ENCODE data around the gene ASPHD1. TPM values are rescaled to one million over a fixed set of nuclear protein-coding genes. Genes with fewer than 3 reads are reported as not detected.

Gene ASPHD1
- polyA plus RNA-seq, 2 of the 4 experiments (the other 2 are of a cell fraction), result 4.6 to 20.6 TPM

GRCh38 chr16:29905668-29906067, 5.4 kb downstream of the ASPHD1 start:
- FAIRE-seq (no peak), DNase-seq (ENCODE audit: low read depth in 1 of 2, low spot score in 1 of 2) (no peak), ATAC-seq (no peak)
- TF ChIP-seq ZNF302 (CRISPR knock-in tag; IDR thresholded peaks at IDR 0.05), result no peak
- no peak for TF ChIP-seq RCOR1 (IDR thresholded peaks at IDR 0.05; ENCODE audit: low read depth, low read length)
- no peak for TF ChIP-seq SREBF2 (IDR thresholded peaks at IDR 0.05)
- TF ChIP-seq CBX8 (IDR thresholded peaks at IDR 0.05), result no peak
- no peak for TF ChIP-seq JUN (IDR thresholded peaks at IDR 0.05)
- TF ChIP-seq ZFP36 (IDR thresholded peaks at IDR 0.05; ENCODE audit: borderline replicate concordance, partially characterized antibody), result no peak
- TF ChIP-seq EP300 (IDR thresholded peaks at IDR 0.05), result no peak
- TF ChIP-seq HDAC2 (IDR thresholded peaks at IDR 0.05), result no peak
- TF ChIP-seq HES2 (IDR thresholded peaks at IDR 0.05), result no peak
- TF ChIP-seq SMC3 (IDR thresholded peaks at IDR 0.05), result no peak
- TF ChIP-seq POLR2AphosphoS2 (conservative IDR thresholded peaks at IDR 0.05; ENCODE audit: low read length), result no peak
- 89% methylated on average over 11 of the region's 13 CpGs for WGBS (ENCODE audit: missing lambda C conversion rate)
- ChIA-PET CTCF (interaction anchor here (1.1 kb wide), 1 partner anchor 11 kb away, joined by 4 read pairs; no protein-coding TSS in a partner anchor), POLR2A (no interaction called here)
- Histone ChIP-seq H3K4me3 (no peak overlapping the region), H3K9me3 (no peaks in the 10 kb centered on the region), H3K4me1 (peaks cover 12% of the 10 kb centered on the region), H3K27ac (no peak overlapping the region), H3K4me2 (no peak overlapping the region)

- ChIA-PET CTCF (interaction anchor here (1.4 to 1.6 kb wide), 3 partner anchors 10 to 99 kb away, joined by 3 to 4 read pairs (median 4); no protein-coding TSS in a partner anchor), POLR2A (no interaction called here)
- DNase-seq (ENCODE audit: low read depth in 1 of 2, low spot score in 1 of 2) (no peak), FAIRE-seq (no peak), ATAC-seq (0 out of 6 replicates have a peak, but pooled peaks of 1 of the 2 experiments have one; percentile 10)
- no peaks in the 10 kb centered on the region for H3K9me3 ChIP-seq
- H3K4me2 ChIP-seq, result no peak overlapping the region
- H3K4me3 ChIP-seq, result no peak overlapping the region
- no peak for TF ChIP-seq CBX2 (IDR thresholded peaks at IDR 0.05; ENCODE audit: borderline replicate concordance, low read depth)
- no peak for TF ChIP-seq CBX8 (IDR thresholded peaks at IDR 0.05)
- TF ChIP-seq ZFP36 (IDR thresholded peaks at IDR 0.05; ENCODE audit: borderline replicate concordance, partially characterized antibody), result no peak
- H3K27ac ChIP-seq, result no peak overlapping the region
- 91% methylated on average over 23 of the region's 23 CpGs for WGBS (ENCODE audit: missing lambda C conversion rate)
- H3K4me1 ChIP-seq, result peaks cover 3% of the 10 kb centered on the region; the same call in 1 of the 3 replicates
Measured at GRCh38 chr16:29906520-29907244, 6.4 kb downstream of the ASPHD1 start.

- TF ChIP-seq HEYL (CRISPR knock-in tag; IDR thresholded peaks at IDR 0.05) (no peak), FOXS1 (CRISPR knock-in tag; IDR thresholded peaks at IDR 0.05) (no peak), KDM1A (IDR thresholded peaks at IDR 0.05; ENCODE audit: low read depth) (no peak), ELK1 (IDR thresholded peaks at IDR 0.05; ENCODE audit: low read depth, low read length) (no peak), CTCF (IDR thresholded peaks at IDR 0.05) (no peak), ZFP36 (IDR thresholded peaks at IDR 0.05; ENCODE audit: borderline replicate concordance, partially characterized antibody) (no peak), RNF2 (IDR thresholded peaks at IDR 0.05; ENCODE audit: borderline replicate concordance, low read depth) (no peak), ZNF302 (CRISPR knock-in tag; IDR thresholded peaks at IDR 0.05) (no peak), HOXB13 (CRISPR knock-in tag; IDR thresholded peaks at IDR 0.05; ENCODE audit: low read depth) (no peak), HDAC2 (IDR thresholded peaks at IDR 0.05) (no peak), USF2 (IDR thresholded peaks at IDR 0.05) (no peak), SMC3 (IDR thresholded peaks at IDR 0.05) (no peak), HES2 (IDR thresholded peaks at IDR 0.05) (no peak), BHLHE40 (IDR thresholded peaks at IDR 0.05; ENCODE audit: low read depth, low read length) (no peak), MYC (IDR thresholded peaks at IDR 0.05; ENCODE audit: borderline replicate concordance, low read length) (no peak), FOSB (CRISPR knock-in tag; IDR thresholded peaks at IDR 0.05) (no peak)
- Histone ChIP-seq H3K27ac (no peak overlapping the region), H3K9me3 (no peaks in the 10 kb centered on the region), H3K4me3 (no peak overlapping the region), H3K4me2 (no peak overlapping the region), H3K4me1 (no peaks in the 10 kb centered on the region)
- ATAC-seq (no peak), FAIRE-seq (no peak), DNase-seq (ENCODE audit: low read depth in 1 of 2, low spot score in 1 of 2) (no peak)
- 71% methylated on average over 2 of the region's 2 CpGs for WGBS (ENCODE audit: missing lambda C conversion rate)
- CTCF ChIA-PET, result interaction anchor here (0.6 to 2.3 kb wide), 7 partner anchors 8 to 97 kb away, joined by 3 to 8 read pairs (median 4); no protein-coding TSS in a partner anchor
- POLR2A ChIA-PET, result no interaction called here
Measured at GRCh38 chr16:29907973-29908372, 7.7 kb downstream of the ASPHD1 start.
